RWPE1 (cell line): ENCODE results near the gene ATXN7L2.

Experiments
- CTCF ChIA-PET: fragments of 350-600 bp; sonication (Branson Sonifier 250); formaldehyde crosslinking; extraction: SDS; loops from one replicate; lab custom pipeline; 2021; lab: Yijun Ruan, JAX
- POLR2A ChIA-PET: fragments of 400-600 bp; formaldehyde crosslinking; extraction: SDS; loops from one replicate; lab custom pipeline; 2020; ENCODE audit warnings: antibody characterized with exemption; ENCODE audit not compliant: low non-redundant PET; lab: Yijun Ruan, JAX
- DNase-seq: peaks from one replicate; pipeline ENCODE4 v3.0.0; 2012; ENCODE audit warnings: low spot score
- H3K27ac ChIP-seq: fragments of 450-650 bp; 2 replicates; pipeline ENCODE4 v1.5.1; 2017
- TF ChIP-seq, protein P1 (sequence below): fragments of 450-650 bp; conservative IDR thresholded peaks from 2 replicates; pipeline ENCODE4 v1.5.1; 2017; ENCODE audit warnings: low read depth, mild to moderate bottlenecking

ATXN7L2 gene

GRCh38 chr1:109498161-109498801, 14.6 kb downstream of the ATXN7L2 start:
- ChIA-PET POLR2A (interaction anchor here (0.7 kb wide), 1 partner anchor 11 kb away, joined by 3 read pairs; the partner anchor contains the start of gene AMIGO1), CTCF (interaction anchor here (0.7 to 4.7 kb wide), 6 partner anchors 32 to 142 kb away, joined by 3 to 53 read pairs (median 4); no protein-coding TSS in a partner anchor)
- no peak for DNase-seq
- no peak overlapping the region for H3K27ac ChIP-seq
- TF ChIP-seq, protein P1, sequence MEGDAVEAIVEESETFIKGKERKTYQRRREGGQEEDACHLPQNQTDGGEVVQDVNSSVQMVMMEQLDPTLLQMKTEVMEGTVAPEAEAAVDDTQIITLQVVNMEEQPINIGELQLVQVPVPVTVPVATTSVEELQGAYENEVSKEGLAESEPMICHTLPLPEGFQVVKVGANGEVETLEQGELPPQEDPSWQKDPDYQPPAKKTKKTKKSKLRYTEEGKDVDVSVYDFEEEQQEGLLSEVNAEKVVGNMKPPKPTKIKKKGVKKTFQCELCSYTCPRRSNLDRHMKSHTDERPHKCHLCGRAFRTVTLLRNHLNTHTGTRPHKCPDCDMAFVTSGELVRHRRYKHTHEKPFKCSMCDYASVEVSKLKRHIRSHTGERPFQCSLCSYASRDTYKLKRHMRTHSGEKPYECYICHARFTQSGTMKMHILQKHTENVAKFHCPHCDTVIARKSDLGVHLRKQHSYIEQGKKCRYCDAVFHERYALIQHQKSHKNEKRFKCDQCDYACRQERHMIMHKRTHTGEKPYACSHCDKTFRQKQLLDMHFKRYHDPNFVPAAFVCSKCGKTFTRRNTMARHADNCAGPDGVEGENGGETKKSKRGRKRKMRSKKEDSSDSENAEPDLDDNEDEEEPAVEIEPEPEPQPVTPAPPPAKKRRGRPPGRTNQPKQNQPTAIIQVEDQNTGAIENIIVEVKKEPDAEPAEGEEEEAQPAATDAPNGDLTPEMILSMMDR = peak; percentile 21; the same call in 1 of the 2 replicates

DNA sequence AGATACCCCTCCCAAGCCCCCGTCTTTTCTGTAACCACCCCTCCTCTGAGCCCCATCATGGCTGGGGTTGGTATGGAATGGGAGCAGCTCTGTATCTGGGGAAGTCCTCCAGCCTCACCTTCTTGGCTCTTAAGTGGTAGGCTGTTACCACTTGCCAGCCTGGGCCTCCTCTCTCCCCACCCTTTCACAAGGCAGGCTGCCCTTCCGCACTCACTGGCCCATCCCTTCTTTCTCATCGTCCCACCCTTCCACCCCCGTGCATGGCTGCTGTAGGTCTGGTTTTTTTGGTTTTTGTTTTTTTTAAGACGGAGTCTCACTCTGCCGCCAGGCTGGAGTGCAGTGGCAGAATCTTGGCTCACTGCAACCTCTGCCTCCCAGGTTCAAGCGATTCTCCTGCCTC, 15.4 kb downstream of the ATXN7L2 start:
- CTCF ChIA-PET = interaction anchor here (0.8 to 4.7 kb wide), 4 partner anchors 31 to 136 kb away, joined by 4 to 53 read pairs (median 6); no protein-coding TSS in a partner anchor
- POLR2A ChIA-PET = no interaction called here
- H3K27ac ChIP-seq = peak overlapping the region; percentile 19; the same call in 1 of the 2 replicates
- no peak for DNase-seq
- TF ChIP-seq, protein P1 = no peak

DNA sequence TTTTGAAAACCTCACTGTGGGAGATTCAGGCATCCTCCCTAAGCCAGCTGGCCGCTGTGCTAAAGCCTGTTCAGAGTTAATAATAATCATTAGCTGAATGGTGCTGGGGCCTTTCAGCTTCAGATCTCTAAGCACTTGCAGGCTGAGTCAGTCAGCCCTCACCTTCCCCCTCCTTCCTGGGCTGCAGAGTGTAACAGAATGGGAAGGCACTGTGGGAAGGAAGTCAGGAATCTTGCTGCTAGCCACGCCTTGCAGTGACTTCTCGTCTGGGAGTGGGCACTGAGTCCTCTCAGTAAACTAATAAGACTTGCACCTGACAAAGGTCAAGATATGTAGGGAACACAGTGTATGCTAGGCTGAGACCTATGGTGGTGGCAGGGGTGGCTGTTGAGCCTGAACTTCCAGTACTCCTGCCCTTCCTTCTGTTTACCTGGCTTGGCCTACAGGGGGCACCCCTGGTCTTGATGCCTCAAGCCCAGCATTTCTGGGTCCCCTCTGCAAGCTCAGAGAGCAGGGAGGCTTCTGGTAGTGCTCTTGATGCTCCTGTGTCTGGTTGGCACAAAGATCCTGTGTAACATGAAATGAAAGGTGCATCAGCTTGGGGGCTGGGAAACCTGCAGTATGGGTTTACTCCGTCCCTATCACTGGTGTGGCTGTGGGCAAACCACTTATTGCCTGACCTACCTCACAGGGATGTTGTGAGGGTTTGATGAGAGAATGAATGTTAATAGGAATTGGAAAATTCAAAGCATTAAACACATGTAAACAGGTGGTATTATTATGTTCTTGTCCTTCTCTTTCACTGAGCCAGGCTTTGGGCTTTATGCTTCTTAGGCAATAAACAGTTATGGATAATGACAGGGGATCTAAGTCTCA, 16.2 kb downstream of the ATXN7L2 start:
- peak overlapping the region; percentile 19; the same call in 1 of the 2 replicates for H3K27ac ChIP-seq
- DNase-seq = no peak
- POLR2A ChIA-PET = no interaction called here

DNA sequence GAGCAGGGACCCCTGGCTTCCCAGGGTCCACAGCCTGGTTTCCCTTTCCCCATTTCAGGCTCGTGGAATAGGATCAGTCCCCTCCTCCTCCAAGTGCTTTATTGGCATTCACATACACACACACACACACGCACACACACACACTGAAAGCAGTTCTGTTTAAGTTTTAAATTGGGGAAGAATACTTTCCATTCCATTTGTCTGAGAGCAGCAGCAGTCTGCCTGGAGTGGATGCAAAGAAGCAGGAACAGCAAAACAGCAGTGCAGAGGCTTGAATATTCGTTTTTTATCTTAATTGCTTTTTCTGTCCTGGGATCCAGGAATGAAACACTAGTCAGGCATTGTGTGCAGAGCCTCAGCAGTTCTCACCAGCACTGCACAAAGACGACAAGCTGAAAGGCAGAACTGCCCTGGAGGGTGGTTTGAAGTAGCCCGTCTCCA, 17.3 kb downstream of the ATXN7L2 start:
- H3K27ac ChIP-seq = no peak overlapping the region
- DNase-seq = no peak
- ChIA-PET POLR2A (no interaction called here), CTCF (interaction anchor here (0.5 to 4.7 kb wide), 2 partner anchors 31 to 432 kb away, joined by 3 to 53 read pairs; no protein-coding TSS in a partner anchor)
- TF ChIP-seq, protein P1 = no peak

More for the DNA sequence above, 16.2 kb downstream of the ATXN7L2 start:
- CTCF ChIA-PET = interaction anchor here (0.6 to 4.7 kb wide), 5 partner anchors 9 to 46 kb away, joined by 3 to 53 read pairs (median 4); no protein-coding TSS in a partner anchor
- TF ChIP-seq, protein P1 = peak; percentile 29

- TF ChIP-seq, protein P1 = no peak
- H3K27ac ChIP-seq = no peak overlapping the region
- no peak for DNase-seq
- POLR2A ChIA-PET = no interaction called here
- CTCF ChIA-PET = interaction anchor here (0.7 kb wide), 1 partner anchor 31 kb away, joined by 3 read pairs; no protein-coding TSS in a partner anchor
Measured at GRCh38 chr1:109501644-109502363, 18.1 kb downstream of the ATXN7L2 start.
